Islet of Langerhans (tissue), 1 donor: Measurements from ENCODE around the gene ABCA5.
"Not testable (repeated sequence)": the region's sequence is repeated elsewhere in the genome, so short reads cannot be mapped to it uniquely, and the experiment has no call there.

Experiments used
- FAIRE-seq: peaks from one replicate; lab custom pipeline; 2011; peaks lifted over from hg19 to GRCh38; lab: Jason Lieb, UNC

ABCA5 gene

GRCh38 chr17:69331756-69332155 lies 4.8 kb upstream of the ABCA5 start:
- no peak for FAIRE-seq

GRCh38 chr17:69326377-69327059 lies 415 bp downstream of the ABCA5 start:
- FAIRE-seq: no peak

- no peak for FAIRE-seq
These were observed 1.2 kb downstream of the ABCA5 start for GRCh38 chr17:69325518-69326376.

GRCh38 chr17:69323806-69324205 lies 3.1 kb downstream of the ABCA5 start:
- no peak for FAIRE-seq

- FAIRE-seq: no peak
These were observed 6.1 kb downstream of the ABCA5 start for GRCh38 chr17:69320908-69321238.

GRCh38 chr17:69320210-69320907 lies 6.6 kb downstream of the ABCA5 start:
- peak; percentile 47 for FAIRE-seq

- no peak for FAIRE-seq
These were observed 9.3 kb downstream of the ABCA5 start for GRCh38 chr17:69317625-69318024.

GRCh38 chr17:69314246-69315065 lies 12.5 kb downstream of the ABCA5 start:
- peak; percentile 93 for FAIRE-seq

GRCh38 chr17:69305177-69305576 lies 21.8 kb downstream of the ABCA5 start:
- no peak for FAIRE-seq

- no peak for FAIRE-seq
These were observed 24.3 kb downstream of the ABCA5 start for GRCh38 chr17:69302682-69303081.

- no peak for FAIRE-seq
These were observed 26.7 kb downstream of the ABCA5 start for GRCh38 chr17:69300222-69300621.

- FAIRE-seq: not testable (repeated sequence)
These were observed 28.7 kb downstream of the ABCA5 start for GRCh38 chr17:69298120-69298722.

- no peak for FAIRE-seq
These were observed 39.8 kb downstream of the ABCA5 start for GRCh38 chr17:69287168-69287567.

- no peak for FAIRE-seq
These were observed 40.7 kb downstream of the ABCA5 start for GRCh38 chr17:69286257-69286656.

GRCh38 chr17:69284646-69285045 lies 42.3 kb downstream of the ABCA5 start:
- peak; percentile 9 for FAIRE-seq

GRCh38 chr17:69282002-69282401 lies 44.9 kb downstream of the ABCA5 start:
- no peak for FAIRE-seq

GRCh38 chr17:69276279-69276678 lies 50.7 kb downstream of the ABCA5 start:
- FAIRE-seq: not testable (repeated sequence)

- FAIRE-seq: no peak
These were observed 51.2 kb downstream of the ABCA5 start for GRCh38 chr17:69275751-69276150.

GRCh38 chr17:69271023-69271422 lies 55.9 kb downstream of the ABCA5 start:
- no peak for FAIRE-seq

GRCh38 chr17:69269131-69269998 lies 57.6 kb downstream of the ABCA5 start:
- FAIRE-seq: peak; percentile 53

- no peak for FAIRE-seq
These were observed 58.4 kb downstream of the ABCA5 start for GRCh38 chr17:69268543-69269014.
